Stimulated activated CD8-positive, alpha-beta memory T cell treated with anti-CD3 and anti-CD28 coated beads, Interleukin-7, amount 100 ng/mL, for 24 hours (primary cell): ENCODE data around the gene CCDC183.
"Not testable (repeated sequence)": the region's sequence is repeated elsewhere in the genome, so short reads cannot be mapped to it uniquely, and the experiment has no call there.

Source experiments
- DNase-seq: peaks from one replicate; pipeline ENCODE4 v3.0.0-alpha.2; 2020; ENCODE audit warnings: low read depth

CCDC183 gene

DNA sequence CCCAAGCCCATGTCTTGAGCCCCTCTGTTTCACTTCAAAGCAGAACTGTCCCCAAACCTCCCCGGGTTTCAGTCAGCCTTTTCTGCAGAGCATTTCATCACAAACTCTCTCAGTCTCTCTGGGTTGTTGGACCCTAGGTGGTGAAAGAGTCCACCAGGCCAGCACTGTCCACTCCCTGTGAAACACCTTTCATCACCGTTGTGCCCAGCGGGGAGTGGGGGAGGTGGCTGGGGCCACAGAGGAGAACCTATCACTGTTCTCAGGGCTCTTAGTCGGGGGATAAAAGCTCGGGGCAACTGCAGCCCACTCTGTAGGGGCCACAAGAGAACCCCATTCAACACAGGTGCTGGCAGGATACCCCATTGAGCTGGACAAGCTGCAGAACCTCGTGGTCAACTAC lies 6.2 kb downstream of the CCDC183 start:
- no peak for DNase-seq

DNA sequence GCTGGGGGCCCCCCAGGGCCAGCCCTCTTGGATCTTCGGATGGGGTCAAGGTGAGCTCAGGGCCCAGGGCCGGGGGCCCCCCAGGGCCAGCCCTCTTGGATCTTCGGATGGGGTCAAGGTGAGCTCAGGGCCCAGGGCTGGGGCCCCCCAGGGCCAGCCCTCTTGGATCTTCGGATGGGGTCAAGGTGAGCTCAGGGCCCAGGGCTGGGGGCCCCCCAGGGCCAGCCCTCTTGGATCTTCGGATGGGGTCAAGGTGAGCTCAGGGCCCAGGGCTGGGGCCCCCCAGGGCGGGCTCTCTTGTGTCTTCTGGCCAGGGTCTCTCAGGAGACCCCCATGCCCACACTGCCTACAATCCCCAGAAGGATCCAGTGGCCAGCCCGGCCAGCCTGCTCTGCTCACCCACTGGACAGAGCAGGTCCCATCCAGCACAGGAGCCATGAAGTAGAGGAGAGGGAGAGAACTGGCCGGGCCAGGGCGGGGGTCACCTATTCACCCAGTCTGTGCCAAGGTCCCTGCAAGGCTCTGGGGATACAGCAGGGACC lies 6.9 kb downstream of the CCDC183 start:
- not testable (repeated sequence) for DNase-seq

DNA sequence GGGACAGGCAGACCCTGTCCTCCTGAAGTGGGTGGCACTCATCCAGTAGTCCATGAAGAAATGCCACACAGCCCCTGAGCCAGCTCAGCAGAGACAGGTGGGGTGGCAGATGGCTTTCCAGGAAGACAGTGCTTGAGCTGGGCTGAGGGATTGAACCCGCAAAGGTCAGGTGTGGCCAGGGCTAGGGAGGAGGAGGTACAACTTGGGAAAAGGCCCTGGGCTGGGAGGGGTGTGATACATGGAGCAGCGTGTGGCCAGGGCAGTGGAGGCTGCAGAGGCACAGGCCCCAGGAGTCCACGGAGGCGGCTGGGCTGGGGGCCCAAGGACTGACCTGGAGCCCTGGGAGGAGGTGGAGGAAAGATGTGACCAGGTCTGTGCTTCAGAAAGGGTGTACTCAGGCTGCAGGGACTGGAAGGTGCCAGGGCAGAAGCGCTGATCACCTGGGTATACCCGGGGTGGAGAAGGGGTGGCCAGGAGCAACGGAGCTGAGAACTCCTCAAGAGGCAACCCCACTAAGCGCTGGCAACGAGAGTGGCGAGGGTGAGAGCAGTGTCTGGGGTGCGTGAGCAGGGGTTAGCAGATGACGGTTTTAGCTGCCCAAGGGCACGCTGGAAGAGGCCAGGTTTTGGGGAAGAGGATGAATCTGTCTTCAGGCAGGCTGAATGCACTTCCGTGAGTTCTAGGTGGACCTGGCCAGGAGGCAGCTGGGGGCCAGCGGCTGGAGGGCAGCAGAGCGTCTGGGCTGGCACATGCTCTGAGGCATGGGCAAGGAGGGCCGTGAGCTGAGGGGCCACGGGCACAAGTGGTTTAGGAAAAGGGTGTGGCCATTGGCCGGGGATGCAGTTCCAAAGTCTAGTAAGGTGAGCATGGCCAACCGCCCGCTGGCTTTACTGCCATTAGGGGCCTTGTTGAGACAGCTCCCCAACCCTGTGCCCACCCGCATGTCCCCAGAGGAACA lies 7.7 kb downstream of the CCDC183 start:
- no peak for DNase-seq

DNA sequence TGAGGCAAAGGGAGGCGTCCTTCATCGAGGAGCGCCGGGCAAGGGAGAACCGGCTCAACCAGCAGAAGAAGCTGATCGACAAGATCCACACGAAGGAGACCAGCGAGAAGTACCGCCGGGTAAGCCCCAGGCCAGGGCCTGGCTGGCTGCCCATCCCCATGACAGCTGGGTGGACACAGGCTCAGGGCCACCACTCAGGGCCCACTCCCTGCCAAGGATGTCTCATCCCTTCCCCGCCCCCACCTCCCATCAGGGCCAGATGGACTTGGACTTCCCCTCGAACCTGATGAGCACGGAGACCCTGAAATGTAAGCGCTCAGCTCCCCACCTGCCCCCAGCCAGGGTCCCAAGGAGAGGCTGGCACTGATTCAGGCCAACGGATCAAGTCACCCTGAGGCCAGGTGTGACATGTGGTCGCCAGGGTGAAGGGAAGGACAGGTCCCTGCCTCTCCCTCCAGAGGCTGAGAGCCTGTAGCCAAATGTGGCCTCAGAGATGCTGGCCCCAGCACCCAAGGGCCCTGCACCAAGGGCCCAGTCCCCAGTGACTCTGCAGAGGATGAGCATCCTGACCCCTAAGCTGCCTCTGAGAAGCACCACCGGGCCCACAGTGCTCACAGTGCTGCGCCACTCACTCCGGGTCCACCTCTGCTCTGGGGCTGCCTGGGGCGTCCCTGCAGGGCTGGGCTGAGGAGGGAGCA lies 8.5 kb downstream of the CCDC183 start:
- DNase-seq: no peak

DNA sequence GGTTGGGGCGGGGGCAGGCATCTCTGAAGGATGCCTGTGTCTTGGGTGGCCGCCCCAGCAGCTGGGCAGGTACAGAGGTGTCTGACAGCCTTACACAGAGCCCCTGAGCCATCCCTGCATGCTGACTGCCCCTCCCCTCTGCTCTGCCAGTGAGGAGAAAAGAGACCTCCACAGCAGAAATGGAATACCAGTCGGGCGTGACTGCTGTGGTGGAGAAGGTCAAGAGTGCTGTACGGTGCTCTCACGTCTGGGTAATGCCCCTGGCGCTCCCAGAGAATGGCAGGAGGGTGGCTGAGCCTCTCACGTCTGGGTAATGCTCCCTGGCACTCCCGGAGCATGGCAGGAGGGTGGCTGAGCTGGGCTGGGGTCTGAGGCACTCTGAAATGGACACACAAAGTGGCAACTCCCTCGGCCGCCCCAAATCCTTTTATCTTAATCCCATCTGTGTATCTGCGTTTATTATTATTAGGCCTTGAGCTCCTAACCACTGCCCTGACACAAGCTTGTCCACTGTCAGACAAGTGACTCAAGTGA lies 9.1 kb downstream of the CCDC183 start:
- no peak for DNase-seq

GRCh38 chr9:136806067-136806466 lies 9.9 kb downstream of the CCDC183 start:
- no peak for DNase-seq

GRCh38 chr9:136806631-136807201 lies 10.6 kb downstream of the CCDC183 start:
- DNase-seq: no peak

- DNase-seq: no peak
These were observed 11.3 kb downstream of the CCDC183 start, which contains the start of gene RABL6 for GRCh38 chr9:136807281-136808074. RABL6 (plus strand) TSS chr9:136807948; CDS start chr9:136808197, 249 bp downstream.

DNA sequence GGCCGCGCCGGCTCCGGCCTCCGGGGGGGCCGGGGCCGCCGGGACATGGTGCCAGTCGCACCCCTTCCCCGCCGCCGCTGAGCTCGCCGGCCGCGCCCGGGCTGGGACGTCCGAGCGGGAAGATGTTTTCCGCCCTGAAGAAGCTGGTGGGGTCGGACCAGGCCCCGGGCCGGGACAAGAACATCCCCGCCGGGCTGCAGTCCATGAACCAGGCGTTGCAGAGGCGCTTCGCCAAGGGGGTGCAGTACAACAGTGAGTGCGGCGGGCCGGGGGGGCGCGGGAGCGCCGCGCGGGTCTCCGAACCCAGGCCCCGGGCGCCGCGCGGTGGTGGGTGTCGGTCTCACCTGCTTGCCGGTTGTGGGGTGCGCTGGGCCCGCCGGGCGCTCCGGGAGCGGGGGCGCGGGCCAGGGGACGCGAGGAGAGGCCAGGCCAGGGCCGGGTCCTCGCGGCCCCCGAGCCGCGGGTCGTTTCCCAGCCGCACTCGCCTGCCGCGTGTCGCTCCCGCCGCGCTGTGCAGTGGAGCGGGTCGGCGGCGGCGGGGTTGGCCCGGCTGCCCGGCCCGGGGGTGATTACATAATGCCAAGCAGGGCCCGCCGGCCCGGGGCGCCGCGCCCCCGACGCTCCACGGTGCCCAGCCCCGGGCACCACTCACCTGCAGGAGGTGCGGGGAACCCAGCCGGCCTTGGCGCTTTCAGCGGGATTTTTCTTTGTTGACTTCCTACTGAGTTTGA lies 12.1 kb downstream of the CCDC183 start:
- no peak for DNase-seq

- no peak for DNase-seq
These were observed 12.6 kb downstream of the CCDC183 start for GRCh38 chr9:136808806-136809158.

DNA sequence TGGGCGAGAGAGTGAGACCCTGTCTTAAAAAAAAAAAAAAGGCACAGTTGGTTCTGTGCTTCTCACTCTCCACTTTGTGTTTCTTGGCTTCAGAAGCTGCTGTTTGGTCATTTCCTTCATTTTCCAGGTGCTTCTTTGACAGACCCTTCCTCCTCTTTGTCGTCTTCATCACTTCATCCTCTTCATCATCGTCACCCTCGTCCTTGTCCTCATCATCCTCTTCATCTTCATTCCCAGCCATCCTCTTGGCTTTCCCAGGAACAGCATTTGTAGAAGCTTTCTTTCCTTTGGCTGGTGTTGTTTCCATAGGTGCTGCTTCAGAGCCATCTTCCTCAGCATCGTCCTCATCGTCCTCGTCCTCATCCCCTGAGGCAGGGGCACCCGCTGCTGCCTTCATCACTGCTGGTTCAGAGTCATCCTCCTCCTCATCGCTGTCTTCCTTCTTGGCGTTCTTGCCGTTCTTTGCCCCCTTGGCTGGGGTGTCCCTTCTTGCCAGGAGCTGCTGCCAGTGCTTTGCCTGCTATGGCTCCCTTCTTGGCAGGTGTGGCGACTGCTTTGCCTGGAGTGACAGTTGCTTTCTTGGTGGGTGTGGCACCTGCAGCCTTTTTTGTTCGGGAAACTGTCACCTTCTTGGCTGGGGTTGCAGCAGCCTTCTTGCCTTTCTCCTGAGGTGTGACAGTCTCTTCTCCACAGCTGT lies 18.7 kb downstream of the CCDC183 start:
- DNase-seq: no peak

DNA sequence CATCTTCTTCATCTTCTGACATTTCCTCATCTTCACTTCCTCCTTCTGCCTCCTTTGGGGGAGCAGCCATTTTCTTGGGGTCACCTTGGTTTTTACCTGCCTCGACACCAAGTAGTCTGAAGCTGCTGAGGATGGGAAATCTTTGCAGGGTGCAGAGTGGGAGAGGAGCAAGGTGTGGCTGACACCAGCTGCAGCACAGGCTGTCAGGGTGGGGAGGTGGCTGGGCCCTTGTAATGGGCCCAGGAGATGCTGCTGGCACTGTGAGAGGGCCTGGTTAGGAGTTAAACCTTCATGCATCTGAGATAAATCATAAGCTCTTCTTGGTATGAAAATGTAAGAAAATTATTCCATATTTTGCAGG lies 19.3 kb downstream of the CCDC183 start:
- no peak for DNase-seq

- no peak for DNase-seq
These were observed 25.1 kb downstream of the CCDC183 start for GRCh38 chr9:136820971-136821825.

DNA sequence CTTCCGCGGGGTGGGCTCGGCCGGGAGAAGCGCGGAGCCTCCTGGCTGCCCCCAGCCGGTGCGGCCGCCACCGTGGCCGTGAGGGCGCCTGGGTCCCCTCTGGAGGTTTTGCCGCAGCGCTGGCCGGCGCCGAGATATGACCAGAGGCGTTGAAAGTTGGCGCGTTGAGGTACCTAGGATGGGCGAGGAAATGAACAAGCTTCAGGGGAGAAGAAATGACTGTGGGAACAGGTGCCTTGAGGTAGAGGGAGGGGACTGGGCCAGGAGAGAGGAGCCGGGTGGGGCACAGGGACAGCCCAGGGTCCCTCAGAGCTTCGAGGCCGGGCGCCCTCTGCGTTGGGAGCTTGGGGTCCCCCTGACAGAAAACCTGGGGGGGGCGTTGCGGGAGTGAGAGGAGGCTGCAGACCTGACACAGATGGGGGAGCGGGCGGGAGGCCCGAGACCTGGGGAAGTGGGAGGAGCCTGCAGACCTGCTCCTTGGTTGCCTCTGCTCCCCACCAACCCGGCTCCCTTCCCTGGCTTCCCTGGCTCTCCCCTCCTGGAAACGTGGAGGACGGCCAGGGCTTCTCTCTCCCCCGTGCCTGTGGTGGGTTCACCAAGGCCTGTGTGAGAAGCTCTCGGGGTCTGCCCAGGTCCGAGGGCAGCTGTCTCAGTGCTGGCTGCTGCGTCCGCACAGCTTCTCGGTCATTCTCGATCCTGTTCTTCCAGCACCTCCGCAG lies 25.8 kb downstream of the CCDC183 start:
- no peak for DNase-seq

DNA sequence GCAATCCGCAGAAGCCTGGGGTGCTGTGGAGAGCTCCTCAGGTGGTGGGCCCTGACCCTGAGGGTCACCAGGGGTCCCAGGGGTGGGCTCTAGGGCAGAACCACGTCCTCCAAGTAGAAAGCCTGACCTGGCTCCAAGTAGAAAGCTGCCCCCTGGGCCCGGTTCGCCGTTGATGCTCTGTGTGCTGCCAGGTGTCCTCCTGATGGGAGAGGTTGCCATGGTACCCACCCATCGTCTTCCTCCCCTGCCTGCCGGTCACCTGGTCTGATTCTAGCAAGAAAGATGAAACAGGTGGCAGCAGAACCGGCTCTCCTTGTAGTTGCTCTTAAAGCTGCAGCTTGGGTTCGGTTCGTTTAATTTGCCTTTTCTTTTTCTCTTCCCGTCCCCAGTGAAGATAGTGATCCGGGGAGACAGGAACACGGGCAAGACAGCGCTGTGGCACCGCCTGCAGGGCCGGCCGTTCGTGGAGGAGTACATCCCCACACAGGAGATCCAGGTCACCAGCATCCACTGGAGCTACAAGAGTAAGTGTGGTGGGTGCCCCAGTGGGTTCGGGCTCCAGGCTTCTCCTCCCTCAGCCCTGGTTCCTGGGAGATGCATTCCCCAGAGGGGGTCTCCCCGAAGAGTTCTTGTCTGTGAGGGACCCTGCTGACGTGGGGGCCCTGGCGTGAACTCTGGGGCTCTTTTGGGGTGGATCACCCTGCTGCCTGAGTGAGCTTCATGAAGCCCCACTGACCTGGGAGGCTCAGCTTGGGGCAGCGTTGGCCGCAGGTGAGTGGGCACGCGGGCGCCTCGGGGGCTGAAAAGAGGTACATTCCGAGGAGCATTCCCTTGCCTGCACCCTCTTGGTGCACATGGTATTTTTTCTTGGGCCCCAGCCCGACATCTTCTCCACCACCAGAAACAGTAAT lies 27.3 kb downstream of the CCDC183 start:
- DNase-seq: no peak

- no peak for DNase-seq
These were observed 28.5 kb downstream of the CCDC183 start for GRCh38 chr9:136824496-136825225.
